A673 (cell line): ENCODE data around the gene FOXO3.

Source experiments
- CTCF ChIP-seq: fragments of 300-800, 200-600 bp; sonication (generic); conservative IDR thresholded peaks from 2 replicates; pipeline ENCODE4 v1.5.1; 2017; ENCODE audit warnings: low read depth, mild to moderate bottlenecking, antibody characterized with exemption, low read length, moderate library complexity, mixed read lengths
- EZH2 ChIP-seq: fragments of 200-600 bp; sonication (generic); IDR thresholded peaks from 2 replicates; pipeline ENCODE4 v1.6.1; 2017; ENCODE audit warnings: borderline replicate concordance, low read depth, mild to moderate bottlenecking, mixed read lengths, antibody characterized with exemption, low read length; ENCODE audit not compliant: poor library complexity, severe bottlenecking

- TF ChIP-seq CTCF (no peak), EZH2 (no peak)
These were observed 90.9 kb downstream of the FOXO3 start for GRCh38 chr6:108651340-108652227.
